GM23248 (cell line): ENCODE results near the gene DOCK9.

Source experiments
- EZH2 ChIP-seq: fragments of 200-600 bp; sonication (generic); IDR thresholded peaks from 2 replicates; pipeline ENCODE4 v1.6.1; 2018; ENCODE audit warnings: antibody characterized with exemption, mild to moderate bottlenecking; ENCODE audit not compliant: insufficient read depth, poor library complexity, severe bottlenecking
- EZH2phosphoT487 ChIP-seq: fragments of 200-600 bp; sonication (generic); IDR thresholded peaks from 2 replicates; pipeline ENCODE4 v1.6.1; 2018; ENCODE audit warnings: antibody characterized with exemption, moderate library complexity, mild to moderate bottlenecking, low read depth; ENCODE audit not compliant: insufficient read depth

DNA sequence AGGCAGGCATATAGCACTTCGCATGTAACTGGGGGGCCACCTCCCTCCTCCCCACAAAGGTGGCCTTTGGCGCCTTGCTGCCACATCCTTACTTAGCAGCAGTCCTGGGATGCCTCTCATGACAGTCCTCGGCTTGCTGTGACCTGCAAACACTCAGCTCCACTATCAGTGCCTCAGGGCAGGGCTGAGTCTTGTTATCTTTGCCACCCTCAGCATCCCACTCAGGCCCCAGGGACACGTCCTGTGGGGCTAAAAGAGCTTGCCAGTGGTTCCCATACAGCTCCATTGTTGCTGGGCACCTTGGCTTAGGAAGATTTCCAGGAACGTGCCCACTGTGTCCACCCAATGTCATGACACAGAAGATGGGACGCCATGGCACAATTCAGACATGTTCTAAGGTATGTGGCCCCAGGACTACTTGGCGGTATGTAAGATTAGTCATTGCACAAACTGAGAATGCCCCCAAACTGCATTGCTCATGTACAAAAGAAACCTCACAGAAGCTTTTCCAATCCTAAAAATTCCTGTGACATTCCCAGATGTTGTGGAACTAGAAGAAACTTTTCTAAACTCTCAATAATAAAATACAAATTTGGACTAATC lies 16.3 kb downstream of the DOCK9 start:
- TF ChIP-seq EZH2 (no peak), EZH2phosphoT487 (no peak)
